Measurements from ENCODE around the gene METTL13. TPM values are rescaled to one million over a fixed set of nuclear protein-coding genes. Genes with fewer than 3 reads are reported as not detected.

METTL13 gene
- total RNA-seq, 1 experiment from 2014 or later, result 41.9 TPM

DNA sequence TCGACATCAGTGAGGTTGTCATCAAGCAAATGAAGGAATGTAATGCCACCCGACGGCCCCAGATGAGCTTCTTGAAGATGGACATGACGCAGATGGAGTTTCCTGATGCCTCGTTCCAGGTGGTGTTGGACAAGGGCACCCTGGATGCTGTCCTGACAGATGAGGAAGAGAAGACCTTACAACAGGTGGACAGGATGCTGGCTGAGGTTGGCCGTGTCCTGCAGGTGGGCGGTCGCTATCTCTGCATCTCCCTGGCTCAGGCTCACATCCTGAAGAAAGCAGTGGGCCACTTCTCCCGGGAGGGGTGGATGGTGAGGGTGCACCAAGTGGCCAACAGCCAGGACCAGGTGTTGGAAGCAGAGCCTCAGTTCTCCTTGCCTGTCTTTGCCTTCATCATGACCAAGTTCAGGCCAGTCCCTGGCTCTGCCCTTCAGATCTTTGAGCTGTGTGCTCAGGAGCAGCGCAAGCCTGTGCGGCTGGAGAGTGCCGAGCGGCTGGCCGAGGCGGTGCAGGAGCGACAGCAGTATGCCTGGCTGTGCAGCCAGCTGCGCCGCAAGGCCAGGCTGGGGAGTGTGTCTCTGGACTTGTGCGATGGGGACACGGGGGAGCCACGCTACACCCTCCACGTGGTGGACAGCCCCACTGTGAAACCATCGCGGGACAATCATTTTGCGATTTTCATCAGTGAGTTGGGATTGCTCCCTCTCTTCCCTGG is 2.5 kb downstream of the METTL13 start:
- DNase-seq (ENCODE audit: low read depth, low spot score) (no peak), ATAC-seq (no peak)
- Histone ChIP-seq H3K27me3 (ENCODE audit: control insufficient read depth, insufficient read depth, low read length) (no peaks in the 10 kb centered on the region), H3K4me3 (ENCODE audit: low read depth in 2 of 2, low read length in 2 of 2) (no peak overlapping the region), H3K4me1 (ENCODE audit: control insufficient read depth, insufficient read depth, low read length) (peaks cover 9% of the 10 kb centered on the region), H3K27ac (ENCODE audit: low read length) (no peak overlapping the region), H3K36me3 (ENCODE audit: control insufficient read depth, insufficient read depth, low read length) (peaks cover 10% of the 10 kb centered on the region), H3K9me3 (ENCODE audit: control insufficient read depth, insufficient read depth, low read depth, low read length) (no peaks in the 10 kb centered on the region)
- ChIA-PET POLR2A (no interaction called here), CTCF (no interaction called here)
- no peak for TF ChIP-seq SIN3A (IDR thresholded peaks at IDR 0.05; ENCODE audit: borderline replicate concordance, insufficient read depth, low read depth, low read length)
- TF ChIP-seq, protein P1, sequence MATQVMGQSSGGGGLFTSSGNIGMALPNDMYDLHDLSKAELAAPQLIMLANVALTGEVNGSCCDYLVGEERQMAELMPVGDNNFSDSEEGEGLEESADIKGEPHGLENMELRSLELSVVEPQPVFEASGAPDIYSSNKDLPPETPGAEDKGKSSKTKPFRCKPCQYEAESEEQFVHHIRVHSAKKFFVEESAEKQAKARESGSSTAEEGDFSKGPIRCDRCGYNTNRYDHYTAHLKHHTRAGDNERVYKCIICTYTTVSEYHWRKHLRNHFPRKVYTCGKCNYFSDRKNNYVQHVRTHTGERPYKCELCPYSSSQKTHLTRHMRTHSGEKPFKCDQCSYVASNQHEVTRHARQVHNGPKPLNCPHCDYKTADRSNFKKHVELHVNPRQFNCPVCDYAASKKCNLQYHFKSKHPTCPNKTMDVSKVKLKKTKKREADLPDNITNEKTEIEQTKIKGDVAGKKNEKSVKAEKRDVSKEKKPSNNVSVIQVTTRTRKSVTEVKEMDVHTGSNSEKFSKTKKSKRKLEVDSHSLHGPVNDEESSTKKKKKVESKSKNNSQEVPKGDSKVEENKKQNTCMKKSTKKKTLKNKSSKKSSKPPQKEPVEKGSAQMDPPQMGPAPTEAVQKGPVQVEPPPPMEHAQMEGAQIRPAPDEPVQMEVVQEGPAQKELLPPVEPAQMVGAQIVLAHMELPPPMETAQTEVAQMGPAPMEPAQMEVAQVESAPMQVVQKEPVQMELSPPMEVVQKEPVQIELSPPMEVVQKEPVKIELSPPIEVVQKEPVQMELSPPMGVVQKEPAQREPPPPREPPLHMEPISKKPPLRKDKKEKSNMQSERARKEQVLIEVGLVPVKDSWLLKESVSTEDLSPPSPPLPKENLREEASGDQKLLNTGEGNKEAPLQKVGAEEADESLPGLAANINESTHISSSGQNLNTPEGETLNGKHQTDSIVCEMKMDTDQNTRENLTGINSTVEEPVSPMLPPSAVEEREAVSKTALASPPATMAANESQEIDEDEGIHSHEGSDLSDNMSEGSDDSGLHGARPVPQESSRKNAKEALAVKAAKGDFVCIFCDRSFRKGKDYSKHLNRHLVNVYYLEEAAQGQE (IDR thresholded peaks at IDR 0.05; ENCODE audit: insufficient read depth in 1 of 2, low read depth in 2 of 2, low read length in 1 of 2), result no peak
- TF ChIP-seq, protein P2, sequence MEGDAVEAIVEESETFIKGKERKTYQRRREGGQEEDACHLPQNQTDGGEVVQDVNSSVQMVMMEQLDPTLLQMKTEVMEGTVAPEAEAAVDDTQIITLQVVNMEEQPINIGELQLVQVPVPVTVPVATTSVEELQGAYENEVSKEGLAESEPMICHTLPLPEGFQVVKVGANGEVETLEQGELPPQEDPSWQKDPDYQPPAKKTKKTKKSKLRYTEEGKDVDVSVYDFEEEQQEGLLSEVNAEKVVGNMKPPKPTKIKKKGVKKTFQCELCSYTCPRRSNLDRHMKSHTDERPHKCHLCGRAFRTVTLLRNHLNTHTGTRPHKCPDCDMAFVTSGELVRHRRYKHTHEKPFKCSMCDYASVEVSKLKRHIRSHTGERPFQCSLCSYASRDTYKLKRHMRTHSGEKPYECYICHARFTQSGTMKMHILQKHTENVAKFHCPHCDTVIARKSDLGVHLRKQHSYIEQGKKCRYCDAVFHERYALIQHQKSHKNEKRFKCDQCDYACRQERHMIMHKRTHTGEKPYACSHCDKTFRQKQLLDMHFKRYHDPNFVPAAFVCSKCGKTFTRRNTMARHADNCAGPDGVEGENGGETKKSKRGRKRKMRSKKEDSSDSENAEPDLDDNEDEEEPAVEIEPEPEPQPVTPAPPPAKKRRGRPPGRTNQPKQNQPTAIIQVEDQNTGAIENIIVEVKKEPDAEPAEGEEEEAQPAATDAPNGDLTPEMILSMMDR (IDR thresholded peaks at IDR 0.05), result no peak
- TF ChIP-seq TCF7L2 (IDR thresholded peaks at IDR 0.05; ENCODE audit: low read depth, low read length), result no peak
- no peak for TF ChIP-seq POLR2AphosphoS5 (IDR thresholded peaks at IDR 0.05; ENCODE audit: low read depth, low read length)
- no TSS peak for BruUV-seq (replicated peaks)
- in situ Hi-C loops (cut with HindIII; ENCODE audit: low pct_unique_long_range_greater_than_20kb, low sequenced_read_pairs), result no loop called here
- intact Hi-C loops (cut with micrococcal nuclease; ENCODE audit: unreplicated experiment), result no loop called here

DNA sequence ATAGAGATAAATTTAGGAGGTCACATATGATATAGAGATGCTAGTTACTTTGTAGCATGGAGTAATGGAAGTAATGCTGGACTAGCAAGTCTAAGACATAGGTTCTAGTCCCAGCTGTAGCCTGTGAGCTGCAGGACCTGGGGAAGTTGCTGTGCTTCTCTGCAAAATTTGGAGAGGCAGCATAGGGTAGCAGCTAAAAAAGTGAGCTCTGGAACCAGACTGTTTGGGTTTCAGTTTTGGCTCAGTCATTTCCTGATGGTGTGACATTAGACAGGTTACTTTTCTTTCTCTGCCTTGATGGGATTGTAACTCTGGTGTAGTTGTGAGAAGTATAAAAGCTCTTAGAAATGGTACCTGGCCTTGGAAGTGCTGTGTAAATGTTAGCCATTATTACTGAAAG is 3.3 kb downstream of the METTL13 start:
- no peak for TF ChIP-seq TCF7L2 (IDR thresholded peaks at IDR 0.05; ENCODE audit: low read depth, low read length)
- TF ChIP-seq, protein P1 (IDR thresholded peaks at IDR 0.05; ENCODE audit: insufficient read depth in 1 of 2, low read depth in 2 of 2, low read length in 1 of 2), result no peak
- no peak for TF ChIP-seq POLR2AphosphoS5 (IDR thresholded peaks at IDR 0.05; ENCODE audit: low read depth, low read length)
- TF ChIP-seq SIN3A (IDR thresholded peaks at IDR 0.05; ENCODE audit: borderline replicate concordance, insufficient read depth, low read depth, low read length), result no peak
- TF ChIP-seq, protein P2 (IDR thresholded peaks at IDR 0.05), result no peak
- BruUV-seq (replicated peaks), result no TSS peak
- H3K4me1 ChIP-seq (ENCODE audit: control insufficient read depth, insufficient read depth, low read length), result peaks cover 9% of the 10 kb centered on the region

More for the DNA sequence above, 3.3 kb downstream of the METTL13 start:
- intact Hi-C loops (cut with micrococcal nuclease; ENCODE audit: unreplicated experiment) (no loop called here), in situ Hi-C loops (cut with HindIII; ENCODE audit: low pct_unique_long_range_greater_than_20kb, low sequenced_read_pairs) (no loop called here)
- Histone ChIP-seq H3K4me3 (ENCODE audit: low read depth in 2 of 2, low read length in 2 of 2) (no peak overlapping the region), H3K36me3 (ENCODE audit: control insufficient read depth, insufficient read depth, low read length) (peaks cover 14% of the 10 kb centered on the region), H3K27me3 (ENCODE audit: control insufficient read depth, insufficient read depth, low read length) (no peaks in the 10 kb centered on the region), H3K9me3 (ENCODE audit: control insufficient read depth, insufficient read depth, low read depth, low read length) (no peaks in the 10 kb centered on the region), H3K27ac (ENCODE audit: low read length) (no peak overlapping the region)
- POLR2A ChIA-PET, result no interaction called here
- DNase-seq (ENCODE audit: low read depth, low spot score) (no peak), ATAC-seq (no peak)
- CTCF ChIA-PET, result no interaction called here

All from Panc1 (cell line).